Uterus (tissue), 2 donors: Measurements from ENCODE around the gene ERG.

Experiments
- CTCF ChIP-seq, 4 experiments: fragments of 200-600 bp in 2 of 4; fragments of 450-650 bp in 2 of 4; sonication (generic) in 2 of 4; IDR thresholded peaks; one replicate each; pipeline ENCODE4 v1.5.1; 2016 to 2019; ENCODE audit warnings: antibody characterized with exemption in 4 of 4, mild to moderate bottlenecking in 2 of 4, moderate library complexity in 1 of 4
- POLR2A ChIP-seq, 2 donors: fragments of 450-650 bp; IDR thresholded peaks; one replicate each; pipeline ENCODE4 v1.6.1; 2016; ENCODE audit warnings: antibody characterized with exemption in 2 of 2, mild to moderate bottlenecking in 1 of 2, moderate library complexity in 1 of 2

GRCh38 chr21:38343691-38344090, 154.6 kb downstream of the ERG start:
- TF ChIP-seq CTCF (IDR thresholded peaks at IDR 0.05) (no peak), POLR2A (IDR thresholded peaks at IDR 0.05) (no peak)
